GM19239 (cell line): ENCODE data around the gene ATG4C.
"Not testable (repeated sequence)": the region's sequence is repeated elsewhere in the genome, so short reads cannot be mapped to it uniquely, and the experiment has no call there.

Experiments used
- DNase-seq: peaks from one replicate; pipeline ENCODE4 v3.0.0; 2011; ENCODE audit warnings: low spot score; ENCODE audit not compliant: insufficient read length
- FAIRE-seq: peaks from 2 replicates; lab custom pipeline; 2011; peaks lifted over from hg19 to GRCh38; lab: Jason Lieb, UNC

Gene ATG4C

GRCh38 chr1:62774006-62774405 lies 9.9 kb upstream of the ATG4C start:
- no peak for DNase-seq
- no peak for FAIRE-seq

GRCh38 chr1:62774971-62775595 lies 8.8 kb upstream of the ATG4C start:
- FAIRE-seq (no peak), DNase-seq (no peak)

- FAIRE-seq (no peak), DNase-seq (no peak)
Measured at GRCh38 chr1:62778208-62778607, 5.7 kb upstream of the ATG4C start.

DNA sequence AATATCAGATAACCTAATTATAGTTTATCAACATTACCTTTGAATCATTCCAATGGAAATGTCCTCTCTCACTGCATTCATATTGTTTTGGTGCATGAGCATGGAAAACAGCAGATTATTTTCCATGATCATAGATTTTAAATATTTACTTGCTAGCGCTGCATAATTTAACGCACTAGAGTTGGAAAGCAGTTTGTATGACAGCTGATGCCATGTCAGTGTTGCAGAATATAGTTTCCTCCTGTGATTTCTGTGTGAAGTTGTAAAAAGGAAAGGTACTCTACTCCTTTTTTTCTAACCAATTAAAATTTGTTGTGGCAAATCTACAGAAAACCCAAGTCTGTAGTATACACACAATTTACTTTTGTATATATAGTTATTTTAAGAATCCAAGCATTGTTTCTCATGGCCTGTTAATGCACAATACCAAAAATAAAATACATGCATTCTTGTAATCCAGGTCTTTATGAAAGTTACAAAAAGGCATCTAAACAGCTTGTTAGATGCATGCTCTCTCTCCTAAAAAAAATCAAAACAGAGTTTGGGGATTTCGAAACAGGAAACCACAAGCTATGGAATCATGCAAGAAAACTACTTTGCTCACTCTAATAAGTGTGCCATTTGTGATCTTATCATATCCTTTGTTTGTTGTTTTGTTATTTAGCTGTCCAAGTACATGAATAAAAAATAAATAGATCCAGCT lies 1.9 kb upstream of the ATG4C start:
- no peak for DNase-seq
- no peak for FAIRE-seq

DNA sequence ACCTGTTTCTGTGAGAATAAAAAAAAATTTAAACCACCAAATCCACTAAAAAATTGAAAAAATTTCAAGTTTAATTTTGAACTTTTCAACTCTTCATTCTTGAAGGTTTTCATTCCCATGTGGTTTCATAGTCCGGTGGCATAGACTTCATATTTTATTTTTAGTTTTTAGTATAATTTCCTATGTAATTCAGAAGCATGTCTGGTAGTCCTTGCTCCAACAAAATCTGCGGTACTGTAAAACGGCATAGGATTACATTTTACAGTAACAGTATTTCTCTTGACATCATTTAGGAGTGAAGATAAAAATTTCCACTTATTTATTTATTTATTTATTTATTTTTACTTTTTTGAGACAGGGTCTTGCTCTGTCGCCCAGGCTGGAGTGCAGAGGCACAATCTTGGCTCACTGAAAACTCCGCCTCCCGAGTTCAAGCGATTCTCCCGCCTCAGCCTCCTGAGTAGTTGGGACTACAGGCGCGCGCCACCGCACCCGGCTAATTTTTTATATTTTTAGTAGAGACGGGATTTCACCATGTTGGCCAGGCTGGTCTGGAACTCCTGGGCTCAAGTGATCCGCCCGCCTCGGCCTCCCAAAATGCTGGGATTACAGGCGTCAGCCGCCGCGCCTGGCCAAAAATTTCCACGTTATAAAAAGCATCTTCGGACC lies 1.3 kb upstream of the ATG4C start:
- not testable (repeated sequence) for DNase-seq, FAIRE-seq

DNA sequence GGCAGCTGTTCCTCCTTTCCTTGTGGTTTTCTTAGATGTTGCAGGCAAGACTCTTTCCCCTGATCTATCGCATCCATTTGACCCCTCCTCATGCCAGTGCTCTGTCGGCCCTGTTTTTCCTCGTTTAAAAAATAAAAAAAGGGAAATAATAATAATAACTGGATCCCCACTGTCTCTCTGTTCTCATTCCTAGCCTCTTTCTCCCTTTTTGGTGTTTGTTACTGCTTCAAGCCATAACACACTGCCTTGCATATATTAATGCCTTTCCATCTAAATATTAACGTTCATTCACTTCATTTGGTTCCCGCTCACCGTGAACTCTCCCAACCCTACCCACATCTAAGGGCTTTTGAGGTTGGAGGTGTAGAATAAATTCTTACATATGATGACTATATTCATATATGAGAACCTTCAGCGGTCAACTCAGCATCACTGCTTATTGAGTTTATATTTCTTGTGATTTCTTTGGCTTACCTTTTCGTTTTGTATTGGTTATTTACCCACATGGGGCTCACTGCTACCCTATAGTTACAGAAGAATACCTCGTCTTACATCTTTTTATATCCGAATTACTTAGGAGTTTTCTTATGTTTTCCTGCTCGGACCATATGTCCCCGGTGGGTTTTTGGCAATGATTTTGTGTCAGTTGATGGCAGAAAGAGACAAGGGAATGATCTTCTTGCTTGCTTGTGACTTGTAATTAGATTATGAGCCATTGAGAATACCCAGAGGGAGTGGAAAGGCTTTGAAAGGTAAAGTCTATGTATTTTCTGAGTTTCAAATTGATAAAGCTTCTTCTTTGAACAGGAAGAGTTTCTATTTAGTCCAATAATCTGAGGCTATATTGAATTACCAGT lies 805 bp downstream of the ATG4C start:
- FAIRE-seq, result peak; percentile 53
- DNase-seq, result no peak

DNA sequence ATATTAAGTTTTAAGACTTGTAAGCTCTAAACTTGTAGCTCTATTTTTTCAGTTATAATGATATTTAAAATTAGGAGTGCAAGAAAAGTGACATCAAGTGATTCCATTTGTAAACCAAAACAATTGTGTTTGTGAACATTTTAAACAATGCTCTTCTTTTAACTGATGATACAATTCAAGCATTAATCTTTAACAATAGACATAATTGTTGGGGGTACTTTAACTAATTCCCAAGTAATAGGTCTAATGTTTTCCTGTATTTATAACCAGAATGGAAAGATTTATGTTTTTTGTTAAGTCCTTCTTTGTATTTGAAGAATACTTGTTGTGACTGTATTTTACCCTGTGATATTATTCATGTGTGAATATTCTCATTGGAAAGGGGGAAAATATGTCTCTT lies 6.8 kb downstream of the ATG4C start:
- FAIRE-seq (no peak), DNase-seq (no peak)

GRCh38 chr1:62794053-62794452 lies 10.1 kb downstream of the ATG4C start:
- DNase-seq (no peak), FAIRE-seq (peak; percentile 39)

DNA sequence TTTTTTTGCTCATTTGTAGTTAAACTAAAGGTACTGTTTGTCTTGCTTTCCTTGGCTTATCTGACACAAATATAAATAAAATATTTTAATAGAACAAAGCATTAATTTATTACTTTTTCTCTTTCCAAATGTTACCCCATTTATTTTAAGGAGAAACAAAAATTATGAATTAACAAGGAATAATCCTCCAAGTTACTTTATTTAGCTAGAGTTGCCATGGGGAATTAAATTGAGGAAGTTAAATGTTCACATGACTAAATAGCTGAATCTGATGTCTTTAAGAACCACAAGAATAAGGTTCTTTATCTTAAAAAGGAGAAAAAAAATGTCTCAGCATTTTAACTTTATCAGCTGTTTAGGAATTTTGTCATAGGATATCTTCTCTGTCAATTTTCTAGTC lies 12.3 kb downstream of the ATG4C start:
- no peak for FAIRE-seq
- DNase-seq, result no peak

- DNase-seq (no peak), FAIRE-seq (no peak)
Measured at GRCh38 chr1:62799688-62800087, 15.8 kb downstream of the ATG4C start.

GRCh38 chr1:62800281-62800680 lies 16.3 kb downstream of the ATG4C start:
- DNase-seq, result no peak
- peak; percentile 63 for FAIRE-seq

DNA sequence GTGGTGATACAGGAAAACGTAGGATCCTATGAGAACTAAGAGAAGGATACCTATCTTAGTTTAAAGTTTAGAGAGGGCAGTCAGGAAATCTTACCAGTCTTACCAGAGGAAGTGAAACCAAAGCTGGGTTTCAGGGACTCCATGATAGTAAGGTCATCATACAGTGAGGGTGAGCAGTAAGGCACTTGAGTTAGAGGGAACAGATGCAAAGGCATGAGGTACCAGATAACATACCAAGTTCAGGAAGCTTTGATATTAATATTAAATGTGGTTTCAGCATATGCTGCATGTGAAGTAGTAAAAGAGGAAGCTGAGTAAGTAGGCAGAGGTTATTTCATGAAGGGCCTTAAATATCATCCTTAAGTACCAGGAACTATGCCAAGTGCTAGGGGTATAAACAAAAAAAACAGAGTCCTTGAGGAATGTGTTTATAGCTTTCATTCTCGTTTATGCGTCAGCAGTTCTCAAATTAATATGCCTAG lies 16.9 kb downstream of the ATG4C start:
- DNase-seq (peak; percentile 40), FAIRE-seq (peak; percentile 84)

DNA sequence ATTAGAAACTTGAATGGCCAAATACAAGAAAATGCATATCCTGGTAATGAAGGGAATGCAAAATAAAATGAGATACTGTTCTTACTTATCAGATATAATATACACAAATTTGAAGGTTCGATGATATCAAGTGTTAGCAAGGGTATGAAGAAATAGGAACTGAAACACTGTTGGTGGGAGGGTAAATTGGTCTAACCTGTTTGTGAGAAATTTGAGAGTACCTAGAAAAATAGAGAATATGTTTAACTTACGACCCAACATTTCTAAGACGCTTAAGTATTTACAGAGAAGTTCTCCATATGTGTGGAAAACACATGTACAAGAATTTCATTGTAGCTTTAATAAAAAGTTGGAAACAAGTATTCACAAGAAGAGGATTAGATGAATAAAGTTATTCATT lies 25.9 kb downstream of the ATG4C start:
- no peak for DNase-seq
- FAIRE-seq, result no peak

GRCh38 chr1:62810420-62811274 lies 26.7 kb downstream of the ATG4C start:
- FAIRE-seq, result peak; percentile 95
- peak; percentile 19 for DNase-seq

DNA sequence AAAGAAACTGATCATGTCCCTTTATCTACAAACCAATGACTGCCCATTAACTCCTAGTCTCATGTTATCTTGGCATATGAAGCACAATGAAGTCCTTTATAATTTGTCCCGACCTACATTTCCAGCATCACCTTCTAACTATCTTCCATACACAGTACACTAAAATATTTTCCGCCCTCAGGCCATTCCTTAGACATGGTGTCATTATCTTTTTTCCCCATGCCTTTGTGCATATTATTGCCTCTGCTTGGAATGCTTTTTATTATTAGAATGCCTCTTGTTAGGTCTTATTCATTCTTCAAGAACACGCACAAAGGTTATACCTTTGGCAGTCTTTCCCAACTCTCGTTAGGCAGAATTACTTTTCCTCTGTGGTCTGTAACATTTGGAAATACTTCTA lies 39.6 kb downstream of the ATG4C start:
- FAIRE-seq (no peak), DNase-seq (no peak)

GRCh38 chr1:62826901-62827300 lies 43.0 kb downstream of the ATG4C start:
- DNase-seq (no peak), FAIRE-seq (no peak)

GRCh38 chr1:62827786-62828185 lies 43.9 kb downstream of the ATG4C start:
- DNase-seq, FAIRE-seq: not testable (repeated sequence)

GRCh38 chr1:62832276-62832675 lies 48.3 kb downstream of the ATG4C start:
- DNase-seq, result no peak
- FAIRE-seq, result peak; percentile 60

DNA sequence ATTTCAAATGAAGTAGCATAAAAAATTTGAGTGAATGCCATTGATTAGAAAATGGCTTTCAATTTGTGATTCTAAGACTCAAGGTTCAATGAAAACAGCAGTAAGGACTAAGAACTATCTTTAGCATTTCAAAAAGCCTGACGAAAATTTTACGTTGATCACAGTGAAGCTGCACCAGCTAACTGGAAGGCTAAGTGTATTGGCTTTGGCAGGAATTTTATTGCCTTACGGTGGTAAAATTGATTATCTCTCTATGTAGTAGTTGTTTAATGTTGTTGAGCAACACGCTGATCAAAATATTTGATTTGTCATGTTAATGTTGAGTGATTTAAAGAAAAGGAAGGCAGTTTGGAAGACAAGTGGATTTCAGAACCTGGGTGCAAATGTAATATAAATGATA lies 49.6 kb downstream of the ATG4C start:
- FAIRE-seq (no peak), DNase-seq (no peak)
